Head of caudate nucleus (tissue), 42 donors: ENCODE data around the gene CCNJ.

Experiments used
- DNase-seq, 42 donors: peaks; one replicate each; pipeline versions ENCODE4 v3.0.0 to v3.0.0-alpha.2; 2020 to 2021; ENCODE audit warnings: mixed read lengths in 7 of 42
- intact Hi-C: fragments of 100-400 bp; cut with DNase I; formaldehyde crosslinking; loops from one replicate; pipeline ENCODE4 v1.15.0; 2022

CCNJ gene

GRCh38 chr10:96107623-96108038 is 64.2 kb downstream of the CCNJ start:
- intact Hi-C loops = no loop called here
- no peak for DNase-seq
